ENCODE results near the gene SLC4A11. TPM values are rescaled to one million over a fixed set of nuclear protein-coding genes. Genes with fewer than 3 reads are reported as not detected.

The SLC4A11 gene
- total RNA-seq, 4 donors from 2014 or later: 0.33 to 5.3 (median 0.51) TPM; not detected in 1

- TF ChIP-seq CTCF (IDR thresholded peaks at IDR 0.05; ENCODE audit: low read depth): no peak
These were observed 54.9 kb downstream of the SLC4A11 start for GRCh38 chr20:3183896-3184612.

GRCh38 chr20:3181270-3181669, 57.7 kb downstream of the SLC4A11 start:
- TF ChIP-seq CTCF (IDR thresholded peaks at IDR 0.05; ENCODE audit: low read depth): no peak

- TF ChIP-seq CTCF (IDR thresholded peaks at IDR 0.05; ENCODE audit: low read depth): no peak
These were observed 58.7 kb downstream of the SLC4A11 start for GRCh38 chr20:3180319-3180718.

GRCh38 chr20:3177746-3178485, 61.1 kb downstream of the SLC4A11 start:
- no peak for TF ChIP-seq CTCF (IDR thresholded peaks at IDR 0.05; ENCODE audit: low read depth)

Other genes with a start within 250 kb of the SLC4A11 start
- gene GNRH2, start 195.6 kb downstream of the SLC4A11 start, total RNA-seq: not detected
- gene MRPS26, start 193.1 kb downstream of the SLC4A11 start, total RNA-seq: 10 to 100 TPM; 20.5 to 47.5 (median 30.4) TPM
- 1 to 10 TPM in 3 of 4 donors, not detected in 1; 2.0 to 3.5 (median 2.3) TPM for gene OXT, start 167.6 kb downstream of the SLC4A11 start, total RNA-seq
- gene AVP, start 154.5 kb downstream of the SLC4A11 start, total RNA-seq: 1 to 10 TPM in 2 of 4 donors, not detected in 2; 4.3 to 4.6 TPM
- gene FASTKD5, start 79.3 kb downstream of the SLC4A11 start, total RNA-seq: 10 to 100 TPM; 10.3 to 12.2 (median 11.1) TPM
- gene UBOX5, start 79.3 kb downstream of the SLC4A11 start, total RNA-seq: 1 to 10 TPM; 3.6 to 7.9 (median 4.6) TPM
- 1 to 10 TPM; 2.8 to 7.9 (median 5.2) TPM for gene LZTS3, start 65.6 kb downstream of the SLC4A11 start, total RNA-seq
- 10 to 100 TPM; 34.6 to 73.3 (median 64.0) TPM for gene DDRGK1, start 34.5 kb downstream of the SLC4A11 start, total RNA-seq
- gene ITPA, start 29.7 kb downstream of the SLC4A11 start, total RNA-seq: 10 to 100 TPM; 21.8 to 51.8 (median 38.8) TPM
- gene DNAAF9, start 168.5 kb upstream of the SLC4A11 start, total RNA-seq: 10 to 100 TPM; 26.6 to 39.4 (median 33.3) TPM
- gene ATRN, start 231.8 kb upstream of the SLC4A11 start, total RNA-seq: 10 to 100 TPM; 24.7 to 42.3 (median 30.3) TPM

All from subcutaneous adipose tissue (tissue), 4 donors.